Natural killer cell (primary cell): ENCODE results near the gene MS4A18. TPM values are rescaled to one million over a fixed set of nuclear protein-coding genes. Genes with fewer than 3 reads are reported as not detected.
"Not testable (repeated sequence)": the region's sequence is repeated elsewhere in the genome, so short reads cannot be mapped to it uniquely, and the experiment has no call there.

Source experiments
- ATAC-seq, 3 donors: fragments of 150-1000 bp in 2 of 3; fragments of 200-7000 bp in 1 of 3; cut with Tn5 transposase; 1 replicate in 1 of 3; 2 replicates in 2 of 3; pipeline ENCODE4 v1.10.0; 2021; ENCODE audit warnings: mild to moderate bottlenecking in 2 of 3, moderate library complexity in 2 of 3
- DNase-seq, 2 donors: peaks; one replicate each; pipeline versions ENCODE4 v3.0.0 to v3.0.0-alpha.2; 2013 to 2021; ENCODE audit warnings: mixed read lengths in 1 of 2
- H3K27ac ChIP-seq: one replicate; pipeline ENCODE4 v1.5.1; 2013; ENCODE audit warnings: mild to moderate bottlenecking, low read length
- H3K27me3 ChIP-seq: one replicate; pipeline ENCODE4 v1.6.1; 2013; ENCODE audit warnings: low read length; ENCODE audit not compliant: control insufficient read depth, insufficient read depth
- H3K36me3 ChIP-seq: one replicate; pipeline ENCODE4 v1.6.1; 2013; ENCODE audit warnings: low read length; ENCODE audit not compliant: control insufficient read depth, insufficient read depth
- H3K4me1 ChIP-seq: one replicate; pipeline ENCODE4 v1.6.1; 2013; ENCODE audit warnings: low read length; ENCODE audit not compliant: control insufficient read depth, insufficient read depth
- H3K4me3 ChIP-seq: one replicate; pipeline ENCODE4 v1.5.1; 2013; ENCODE audit warnings: low read length
- H3K9me3 ChIP-seq: one replicate; pipeline ENCODE4 v1.6.1; 2013; ENCODE audit warnings: low read length; ENCODE audit not compliant: control insufficient read depth, insufficient read depth
- H3K27ac Mint-ChIP-seq, 2 donors: one replicate each; pipeline ENCODE4 v1.8.0; 2022; ENCODE audit warnings: mild to moderate bottlenecking in 2 of 2, mixed read lengths in 2 of 2, moderate library complexity in 1 of 2
- H3K27me3 Mint-ChIP-seq, 2 donors: one replicate each; pipeline ENCODE4 v1.8.0; 2022; ENCODE audit warnings: low read depth in 2 of 2, mixed read lengths in 2 of 2
- H3K36me3 Mint-ChIP-seq: one replicate; pipeline ENCODE4 v1.8.0; 2022; ENCODE audit warnings: mixed read lengths
- H3K4me1 Mint-ChIP-seq, 2 donors: one replicate each; pipeline ENCODE4 v1.8.0; 2022; ENCODE audit warnings: mixed read lengths in 2 of 2
- H3K4me3 Mint-ChIP-seq: one replicate; pipeline ENCODE4 v1.8.0; 2022; ENCODE audit warnings: mild to moderate bottlenecking, moderate library complexity, mixed read lengths
- H3K9me3 Mint-ChIP-seq, 2 donors: one replicate each; pipeline ENCODE4 v1.8.0; 2022; ENCODE audit warnings: mixed read lengths in 2 of 2
- CTCF ChIP-seq: fragments of 200-600 bp; IDR thresholded peaks from one replicate; pipeline ENCODE4 v1.8.0; 2022; ENCODE audit warnings: antibody characterized with exemption
- WGBS: methylation state at CpG from one replicate; pipeline ENCODE4 v1.1.7; 2013; ENCODE audit warnings: missing lambda C conversion rate; ENCODE audit not compliant: insufficient coverage; 5-methylcytosine and 5-hydroxymethylcytosine counted together
- intact Hi-C: fragments of 100-400 bp; cut with micrococcal nuclease; formaldehyde crosslinking; loops from one replicate; pipeline ENCODE4 v1.14.2; 2022
- total RNA-seq, 4 donors: library from RNA; stranded (reverse); fragments of 120-200 nt in 1 of 4; gene quantifications; one replicate each; pipeline versions ENCODE4 v1.2.3 to v1.2.4, GENCODE V29; 2013 to 2022

Gene MS4A18
- total RNA-seq, result not detected
- not detected for total RNA-seq (2013)

GRCh38 chr11:60724420-60724819 is at the start of gene MS4A18:
Gene MS4A18 (plus strand): TSS chr11:60724720.
- H3K27ac ChIP-seq, result no peak within 1 kb of the TSS
- ATAC-seq, result no peak
- no peak within 1 kb of the TSS for H3K4me3 ChIP-seq
- H3K27ac Mint-ChIP-seq, result no peak within 1 kb of the TSS
- WGBS, result 86% methylated on average over 3 of the region's 3 CpGs
- H3K9me3 Mint-ChIP-seq, result no peaks in the 10 kb centered on the region
- no peaks in the 10 kb centered on the region for H3K27me3 ChIP-seq
- no peaks in the 10 kb centered on the region for H3K36me3 ChIP-seq
- TF ChIP-seq CTCF, result no peak
- no peak within 1 kb of the TSS for H3K4me3 Mint-ChIP-seq
- H3K4me1 ChIP-seq, result no peaks in the 10 kb centered on the region
- no peaks in the 10 kb centered on the region for H3K36me3 Mint-ChIP-seq
- H3K27me3 Mint-ChIP-seq, result peaks cover 7 to 22% of the 10 kb centered on the region in 2 donors
- DNase-seq, result no peak
- no peaks in the 10 kb centered on the region for H3K9me3 ChIP-seq
- intact Hi-C loops, result no loop called here
- no peaks in the 10 kb centered on the region for H3K4me1 Mint-ChIP-seq

- DNase-seq, ATAC-seq, intact Hi-C loops, H3K27ac ChIP-seq, H3K4me3 ChIP-seq, H3K36me3 ChIP-seq, H3K36me3 Mint-ChIP-seq, H3K4me1 Mint-ChIP-seq, H3K27ac Mint-ChIP-seq, H3K27me3 ChIP-seq, H3K4me3 Mint-ChIP-seq, H3K4me1 ChIP-seq: not testable (repeated sequence)
- H3K9me3 ChIP-seq, result peaks cover 21% of the 10 kb centered on the region
- Mint-ChIP-seq H3K9me3 (peaks cover 4 to 12% of the 10 kb centered on the region in 2 donors), H3K27me3 (peaks cover 7 to 11% of the 10 kb centered on the region in 2 donors)
- 92% methylated on average over 2 of the region's 2 CpGs for WGBS
Measured at GRCh38 chr11:60678231-60678630, 46.3 kb upstream of the MS4A18 start.

- Histone ChIP-seq H3K4me1 (peaks cover 7% of the 10 kb centered on the region), H3K4me3 (no peak overlapping the region), H3K27me3 (peaks cover 3% of the 10 kb centered on the region), H3K27ac (no peak overlapping the region), H3K9me3 (peaks cover 18% of the 10 kb centered on the region), H3K36me3 (no peaks in the 10 kb centered on the region)
- peaks cover 12 to 15% of the 10 kb centered on the region in 2 donors for H3K4me1 Mint-ChIP-seq
- H3K27ac Mint-ChIP-seq, result no peak overlapping the region
- ATAC-seq, result no peak
- peaks cover 4 to 12% of the 10 kb centered on the region in 2 donors for H3K9me3 Mint-ChIP-seq
- no peak for DNase-seq
- intact Hi-C loops, result no loop called here
- no peak for TF ChIP-seq CTCF
- peaks cover 7 to 11% of the 10 kb centered on the region in 2 donors for H3K27me3 Mint-ChIP-seq
- H3K4me3 Mint-ChIP-seq, result no peak overlapping the region
- peaks cover 9% of the 10 kb centered on the region for H3K36me3 Mint-ChIP-seq
Measured at GRCh38 chr11:60679879-60680278, 44.6 kb upstream of the MS4A18 start.

- intact Hi-C loops, result no loop called here
- DNase-seq (no peak), ATAC-seq (no peak)
- Histone ChIP-seq H3K4me3 (no peak overlapping the region), H3K9me3 (peaks cover 18% of the 10 kb centered on the region), H3K27me3 (peaks cover 2% of the 10 kb centered on the region), H3K4me1 (peaks cover 7% of the 10 kb centered on the region), H3K27ac (no peak overlapping the region), H3K36me3 (no peaks in the 10 kb centered on the region)
- H3K4me1 Mint-ChIP-seq, result peaks cover 12 to 15% of the 10 kb centered on the region in 2 donors
- 77% methylated on average over 3 of the region's 3 CpGs for WGBS
- no peak for TF ChIP-seq CTCF
- peaks cover 7 to 11% of the 10 kb centered on the region in 2 donors for H3K27me3 Mint-ChIP-seq
- peaks cover 9% of the 10 kb centered on the region for H3K36me3 Mint-ChIP-seq
- no peak overlapping the region for H3K4me3 Mint-ChIP-seq
- no peak overlapping the region for H3K27ac Mint-ChIP-seq
- H3K9me3 Mint-ChIP-seq, result peaks cover 4 to 12% of the 10 kb centered on the region in 2 donors
Measured at GRCh38 chr11:60680455-60681119, 43.9 kb upstream of the MS4A18 start.

GRCh38 chr11:60684541-60684848 is 40.0 kb upstream of the MS4A18 start:
- H3K36me3 ChIP-seq, H3K27ac ChIP-seq, H3K4me3 Mint-ChIP-seq, H3K4me3 ChIP-seq, ATAC-seq, H3K27ac Mint-ChIP-seq, H3K4me1 ChIP-seq, intact Hi-C loops, H3K36me3 Mint-ChIP-seq, H3K9me3 Mint-ChIP-seq, H3K27me3 ChIP-seq, DNase-seq, H3K9me3 ChIP-seq: not testable (repeated sequence)
- 80% methylated on average over 1 of the region's 2 CpGs for WGBS
- Mint-ChIP-seq H3K4me1 (peaks cover 12 to 15% of the 10 kb centered on the region in 2 donors), H3K27me3 (peaks cover 0 to 12% of the 10 kb centered on the region in 2 donors)
